Testis (tissue), 3 donors: ENCODE results near the gene MTHFR. TPM values are rescaled to one million over a fixed set of nuclear protein-coding genes. Genes with fewer than 3 reads are reported as not detected.

Source experiments
- DNase-seq: peaks from one replicate; pipeline ENCODE4 v3.0.0-alpha.2; 2019
- H3K27ac ChIP-seq, 2 donors: fragments of 200-600 bp; sonication (generic); one replicate each; pipeline ENCODE4 v1.5.1; 2019
- H3K27me3 ChIP-seq: fragments of 200-600 bp; sonication (generic); one replicate; pipeline ENCODE4 v1.5.1; 2019
- H3K36me3 ChIP-seq: fragments of 200-600 bp; sonication (generic); one replicate; pipeline ENCODE4 v1.5.1; 2017; ENCODE audit warnings: low read depth; ENCODE audit errors: missing control alignments
- H3K4me1 ChIP-seq: fragments of 200-600 bp; sonication (generic); one replicate; pipeline ENCODE4 v1.5.1; 2019
- H3K4me3 ChIP-seq, 2 donors: fragments of 200-600 bp; sonication (generic); one replicate each; pipeline ENCODE4 v1.5.1; 2017 to 2019
- H3K9me3 ChIP-seq: fragments of 200-600 bp; sonication (generic); one replicate; pipeline ENCODE4 v1.5.1; 2017
- POLR2A ChIP-seq: fragments of 450-650 bp; IDR thresholded peaks from one replicate; pipeline ENCODE4 v1.6.1; 2017; ENCODE audit warnings: antibody characterized with exemption, mild to moderate bottlenecking, moderate library complexity
- WGBS, 2 donors: methylation state at CpG; one replicate each; pipeline ENCODE4 v1.1.5; 2018; 5-methylcytosine and 5-hydroxymethylcytosine counted together
- intact Hi-C: fragments of 100-400 bp; cut with DNase I; formaldehyde crosslinking; loops from one replicate; pipeline ENCODE4 v1.15.1; 2023; ENCODE audit warnings: low total_unique reads
- polyA plus RNA-seq: library from polyadenylated mRNA; stranded (reverse); fragments of 350-450 nt; fragmentation: Illumina TruSeq; extraction: RNeasy Lipid Tissue Mini Kit (QIAGEN cat#74804); gene quantifications from one replicate; pipeline ENCODE4 v1.2.3, GENCODE V29; 2014; ENCODE audit warnings: low read depth, low replicate concordance; ENCODE audit not compliant: insufficient read depth
- total RNA-seq, 2 donors: library from RNA; depleted of rRNA; stranded (reverse); fragments of >200 nt; gene quantifications; one replicate each; pipeline ENCODE4 v1.2.3, GENCODE V29; 2016
- TF ChIP-seq, protein P1 (sequence below), 3 experiments: fragments of 450-650 bp in 2 of 3; fragments of 200-600 bp in 1 of 3; sonication (generic) in 1 of 3; IDR thresholded peaks; one replicate each; pipeline ENCODE4 v1.5.1; 2016 to 2019; ENCODE audit warnings: antibody characterized with exemption in 3 of 3, mild to moderate bottlenecking in 2 of 3, moderate library complexity in 1 of 3

The MTHFR gene
- total and polyA plus RNA-seq, 3 donors from 2014 or later: 30.4 to 78.3 (median 68.3) TPM

- H3K36me3 ChIP-seq: no peaks in the 10 kb centered on the region
- no peaks in the 10 kb centered on the region for H3K9me3 ChIP-seq
- H3K27me3 ChIP-seq: no peaks in the 10 kb centered on the region
- H3K4me3 ChIP-seq: no peak overlapping the region
- H3K27ac ChIP-seq: no peak overlapping the region
- WGBS, 2 donors: 85 to 87% methylated on average over 5 to 6 of the region's 8 CpGs
- DNase-seq: no peak
- TF ChIP-seq, protein P1, sequence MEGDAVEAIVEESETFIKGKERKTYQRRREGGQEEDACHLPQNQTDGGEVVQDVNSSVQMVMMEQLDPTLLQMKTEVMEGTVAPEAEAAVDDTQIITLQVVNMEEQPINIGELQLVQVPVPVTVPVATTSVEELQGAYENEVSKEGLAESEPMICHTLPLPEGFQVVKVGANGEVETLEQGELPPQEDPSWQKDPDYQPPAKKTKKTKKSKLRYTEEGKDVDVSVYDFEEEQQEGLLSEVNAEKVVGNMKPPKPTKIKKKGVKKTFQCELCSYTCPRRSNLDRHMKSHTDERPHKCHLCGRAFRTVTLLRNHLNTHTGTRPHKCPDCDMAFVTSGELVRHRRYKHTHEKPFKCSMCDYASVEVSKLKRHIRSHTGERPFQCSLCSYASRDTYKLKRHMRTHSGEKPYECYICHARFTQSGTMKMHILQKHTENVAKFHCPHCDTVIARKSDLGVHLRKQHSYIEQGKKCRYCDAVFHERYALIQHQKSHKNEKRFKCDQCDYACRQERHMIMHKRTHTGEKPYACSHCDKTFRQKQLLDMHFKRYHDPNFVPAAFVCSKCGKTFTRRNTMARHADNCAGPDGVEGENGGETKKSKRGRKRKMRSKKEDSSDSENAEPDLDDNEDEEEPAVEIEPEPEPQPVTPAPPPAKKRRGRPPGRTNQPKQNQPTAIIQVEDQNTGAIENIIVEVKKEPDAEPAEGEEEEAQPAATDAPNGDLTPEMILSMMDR (IDR thresholded peaks at IDR 0.05): no peak
- no peak for TF ChIP-seq POLR2A
- intact Hi-C loops: no loop called here
- H3K4me1 ChIP-seq: no peaks in the 10 kb centered on the region
Measured at GRCh38 chr1:11777658-11778322, 28.0 kb downstream of the MTHFR start.

- no peaks in the 10 kb centered on the region for H3K36me3 ChIP-seq
- 96% methylated on average over 9 of the region's 9 CpGs for WGBS, 2 donors
- DNase-seq: no peak
- H3K9me3 ChIP-seq: no peaks in the 10 kb centered on the region
- no peak for TF ChIP-seq POLR2A
- TF ChIP-seq, protein P1 (IDR thresholded peaks at IDR 0.05): no peak
- no peak overlapping the region for H3K27ac ChIP-seq
- H3K27me3 ChIP-seq: no peaks in the 10 kb centered on the region
- no peak overlapping the region for H3K4me3 ChIP-seq
- intact Hi-C loops: no loop called here
- no peaks in the 10 kb centered on the region for H3K4me1 ChIP-seq
Measured at GRCh38 chr1:11774753-11775152, 31.0 kb downstream of the MTHFR start.

DNA sequence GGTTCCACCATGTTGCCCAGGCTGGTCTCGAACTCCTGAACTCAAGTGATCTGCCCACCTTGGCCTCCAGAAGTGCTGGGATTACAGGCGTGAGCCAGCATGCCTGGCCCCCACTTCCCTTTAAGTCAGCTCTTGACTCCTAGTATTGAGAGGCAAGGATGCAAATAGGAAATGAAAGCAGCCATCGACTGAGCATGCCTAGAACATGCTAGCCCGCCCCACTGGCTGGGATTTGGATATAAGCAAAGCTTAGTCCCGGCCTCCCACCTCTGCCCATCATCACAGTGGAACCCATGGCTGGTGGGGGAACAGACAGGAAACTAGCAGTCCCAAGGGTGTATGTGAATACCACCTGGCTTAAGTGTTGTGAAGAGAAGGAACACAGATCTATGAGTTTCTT, 33.3 kb downstream of the MTHFR start:
- Histone ChIP-seq H3K36me3 (no peaks in the 10 kb centered on the region), H3K27ac (no peak overlapping the region), H3K4me1 (peaks cover 8% of the 10 kb centered on the region), H3K9me3 (no peaks in the 10 kb centered on the region), H3K4me3 (no peak overlapping the region), H3K27me3 (no peaks in the 10 kb centered on the region)
- intact Hi-C loops: no loop called here
- WGBS, 2 donors: 62 to 73% methylated on average over 5 of the region's 5 CpGs
- TF ChIP-seq, protein P1 (IDR thresholded peaks at IDR 0.05): no peak
- TF ChIP-seq POLR2A: no peak
- no peak for DNase-seq

GRCh38 chr1:11771481-11772043, 34.2 kb downstream of the MTHFR start:
- WGBS, 2 donors: 76 to 83% methylated on average over 9 to 11 of the region's 11 CpGs
- Histone ChIP-seq H3K27ac (no peak overlapping the region), H3K27me3 (no peaks in the 10 kb centered on the region), H3K9me3 (no peaks in the 10 kb centered on the region), H3K4me1 (peaks cover 8% of the 10 kb centered on the region), H3K36me3 (no peaks in the 10 kb centered on the region), H3K4me3 (no peak overlapping the region)
- TF ChIP-seq, protein P1 (IDR thresholded peaks at IDR 0.05): no peak
- TF ChIP-seq POLR2A: no peak
- DNase-seq: no peak
- intact Hi-C loops: no loop called here

DNA sequence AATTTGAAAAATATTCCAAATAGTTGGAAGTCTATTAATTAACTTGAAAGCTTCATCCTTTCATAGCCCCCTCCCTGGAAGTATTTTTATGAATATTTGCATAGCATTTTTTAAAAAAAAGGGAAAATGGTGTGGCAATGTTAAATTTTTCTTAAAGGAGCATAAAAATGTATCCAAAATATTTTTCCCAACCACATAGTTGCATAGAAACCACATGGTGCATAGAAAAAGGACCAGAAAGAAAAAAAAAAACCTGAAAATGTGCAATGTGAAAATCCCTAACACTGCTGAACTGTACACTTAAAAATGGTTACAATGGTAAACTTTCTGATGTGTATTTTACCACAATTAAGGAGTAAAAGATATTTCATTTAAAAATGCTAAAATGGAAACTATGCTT, 35.8 kb downstream of the MTHFR start:
- no peak for DNase-seq
- Histone ChIP-seq H3K27ac (no peak overlapping the region), H3K9me3 (no peaks in the 10 kb centered on the region), H3K27me3 (no peaks in the 10 kb centered on the region), H3K4me3 (no peak overlapping the region), H3K4me1 (peaks cover 8% of the 10 kb centered on the region), H3K36me3 (no peaks in the 10 kb centered on the region)
- intact Hi-C loops: no loop called here
- TF ChIP-seq, protein P1 (IDR thresholded peaks at IDR 0.05): no peak
- no peak for TF ChIP-seq POLR2A
